NCI-H2171 (cell line): ENCODE results near the gene PLAC1.

Experiments
- DNase-seq: peaks from one replicate; lab custom pipeline; 2025; lab: John Stamatoyannopoulos, UW

The PLAC1 gene

GRCh38 chrX:134588806-134589205 is 69.5 kb downstream of the PLAC1 start:
- DNase-seq: no peak

GRCh38 chrX:134580907-134581306 is 77.4 kb downstream of the PLAC1 start:
- no peak for DNase-seq

- DNase-seq: no peak
Measured at GRCh38 chrX:134573683-134574035, 84.6 kb downstream of the PLAC1 start.

GRCh38 chrX:134572816-134573682 is 85.2 kb downstream of the PLAC1 start:
- DNase-seq: no peak

GRCh38 chrX:134571796-134572195 is 86.5 kb downstream of the PLAC1 start:
- DNase-seq: no peak

GRCh38 chrX:134570899-134571298 is 87.4 kb downstream of the PLAC1 start:
- no peak for DNase-seq

GRCh38 chrX:134570509-134570846 is 87.8 kb downstream of the PLAC1 start:
- no peak for DNase-seq

GRCh38 chrX:134569306-134569705 is 89.0 kb downstream of the PLAC1 start:
- no peak for DNase-seq

- DNase-seq: no peak
Measured at GRCh38 chrX:134568285-134569016, 89.8 kb downstream of the PLAC1 start.

GRCh38 chrX:134566506-134566905 is 91.8 kb downstream of the PLAC1 start:
- no peak for DNase-seq

GRCh38 chrX:134562002-134562401 is 96.3 kb downstream of the PLAC1 start:
- DNase-seq: no peak

- DNase-seq: no peak
Measured at GRCh38 chrX:134558133-134558532, 100.1 kb downstream of the PLAC1 start.

- no peak for DNase-seq
Measured at GRCh38 chrX:134554291-134554690, 104.0 kb downstream of the PLAC1 start.

- no peak for DNase-seq
Measured at GRCh38 chrX:134552351-134552750, 105.9 kb downstream of the PLAC1 start.

GRCh38 chrX:134551376-134552048 is 106.8 kb downstream of the PLAC1 start:
- no peak for DNase-seq

GRCh38 chrX:134548257-134549201 is 109.7 kb downstream of the PLAC1 start:
- no peak for DNase-seq

- DNase-seq: no peak
Measured at GRCh38 chrX:134547047-134547679, 111.1 kb downstream of the PLAC1 start.

GRCh38 chrX:134546187-134546586 is 112.1 kb downstream of the PLAC1 start:
- DNase-seq: no peak

GRCh38 chrX:134545510-134545909 is 112.8 kb downstream of the PLAC1 start:
- no peak for DNase-seq

- no peak for DNase-seq
Measured at GRCh38 chrX:134544513-134545151, 113.6 kb downstream of the PLAC1 start.

GRCh38 chrX:134544135-134544512 is 114.1 kb downstream of the PLAC1 start:
- DNase-seq: no peak
